ENCODE measurements around the gene MT1G.

MT1G gene

GRCh38 chr16:56662357-56663354 lies 5.2 kb downstream of the MT1G start:
- no peak for DNase-seq

- no peak for DNase-seq
Observed at GRCh38 chr16:56658327-56658875, 9.5 kb downstream of the MT1G start.

GRCh38 chr16:56657555-56658326 lies 10.1 kb downstream of the MT1G start, which contains the start of gene MT1F:
MT1F (plus strand) TSS chr16:56657959; CDS start chr16:56658059, 100 bp downstream.
- DNase-seq = no peak

DNA sequence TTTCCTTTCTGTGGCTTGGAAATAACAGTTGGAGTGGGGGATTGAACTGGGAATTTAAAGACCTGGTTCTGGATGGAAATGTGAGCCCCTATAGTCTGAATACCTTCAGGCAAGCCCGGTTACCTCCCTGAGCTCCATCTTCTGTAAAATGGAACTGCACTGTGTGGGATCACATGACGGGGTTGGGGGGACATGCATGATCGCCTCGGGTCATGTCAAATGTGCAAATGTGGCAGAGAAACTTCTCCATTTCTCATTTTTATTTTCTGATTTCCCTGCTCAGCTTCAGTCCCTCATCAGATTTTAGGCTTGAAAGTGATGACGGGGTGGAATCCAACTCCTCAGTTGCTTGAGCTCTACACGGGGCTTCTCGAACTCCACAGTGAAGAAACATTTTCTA lies 14.6 kb downstream of the MT1G start:
- no peak for DNase-seq

GRCh38 chr16:56652600-56652999 lies 15.3 kb downstream of the MT1G start:
- no peak for DNase-seq

GRCh38 chr16:56651586-56651985 lies 16.3 kb downstream of the MT1G start, which contains the start of gene MT1B:
MT1B (plus strand) TSS chr16:56651886; CDS start chr16:56651954, 68 bp downstream.
- no peak for DNase-seq

- no peak for DNase-seq
Observed at GRCh38 chr16:56649820-56650219, 18.0 kb downstream of the MT1G start.

DNA sequence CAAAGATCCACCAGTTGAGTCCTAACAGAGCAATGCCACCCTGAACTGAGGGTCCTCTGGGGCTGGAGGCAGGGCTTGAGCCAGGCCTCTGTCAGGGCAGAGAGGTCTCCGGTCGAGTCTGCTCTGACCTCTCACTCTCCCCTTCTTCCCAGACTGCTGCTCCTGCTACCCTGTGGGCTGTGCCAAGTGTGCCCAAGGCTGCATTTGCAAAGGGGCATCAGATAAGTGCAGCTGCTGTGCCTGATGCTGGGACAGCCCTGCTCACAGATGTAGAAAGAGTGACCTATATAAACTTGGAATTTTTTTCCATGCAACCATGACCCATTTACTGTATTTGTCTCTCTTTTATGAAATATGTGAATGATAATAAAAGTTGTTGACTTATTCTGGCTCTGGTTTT lies 18.6 kb downstream of the MT1G start:
- DNase-seq = no peak

GRCh38 chr16:56647641-56648431 lies 20.0 kb downstream of the MT1G start:
- DNase-seq = no peak

DNA sequence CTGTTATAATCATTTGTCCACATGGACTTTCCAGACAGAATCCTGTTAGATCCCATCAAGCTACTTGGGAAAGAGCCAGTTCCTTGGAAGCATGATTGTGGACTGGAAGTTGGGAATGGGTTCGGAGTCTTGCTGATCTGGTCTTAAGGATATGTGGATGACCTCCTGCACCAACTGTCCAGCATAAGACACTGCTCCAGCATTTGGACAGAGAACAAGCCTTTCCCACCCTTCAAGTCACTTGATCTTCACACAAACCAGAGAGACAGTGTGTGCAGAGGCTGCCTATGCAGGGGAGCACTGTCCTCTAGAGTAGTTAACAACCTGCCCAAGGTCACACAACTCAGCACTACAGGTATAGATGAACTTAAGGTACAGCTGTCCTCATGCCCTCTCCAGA lies 22.0 kb downstream of the MT1G start:
- no peak for DNase-seq

DNA sequence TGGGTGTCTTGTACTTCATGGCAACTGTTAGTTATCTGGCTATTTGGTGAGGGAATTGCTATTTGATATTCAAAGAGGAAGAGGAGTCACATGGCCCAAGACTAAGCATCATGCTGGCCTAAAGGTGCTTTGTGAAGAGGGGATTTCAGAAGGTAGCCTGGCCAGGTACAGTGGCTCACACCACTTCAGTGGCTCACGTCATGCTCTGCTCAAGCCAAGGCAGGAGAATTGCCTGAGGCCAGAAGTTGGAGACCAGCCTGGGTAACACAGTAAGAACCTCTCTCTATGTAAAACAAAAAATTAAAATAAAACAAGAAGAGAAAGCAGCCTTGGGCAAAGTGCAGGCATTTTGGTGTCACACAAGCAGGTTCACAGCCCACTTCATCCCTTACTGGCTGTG lies 22.6 kb downstream of the MT1G start:
- DNase-seq = no peak

- DNase-seq = no peak
Observed at GRCh38 chr16:56643833-56644232, 24.0 kb downstream of the MT1G start.

DNA sequence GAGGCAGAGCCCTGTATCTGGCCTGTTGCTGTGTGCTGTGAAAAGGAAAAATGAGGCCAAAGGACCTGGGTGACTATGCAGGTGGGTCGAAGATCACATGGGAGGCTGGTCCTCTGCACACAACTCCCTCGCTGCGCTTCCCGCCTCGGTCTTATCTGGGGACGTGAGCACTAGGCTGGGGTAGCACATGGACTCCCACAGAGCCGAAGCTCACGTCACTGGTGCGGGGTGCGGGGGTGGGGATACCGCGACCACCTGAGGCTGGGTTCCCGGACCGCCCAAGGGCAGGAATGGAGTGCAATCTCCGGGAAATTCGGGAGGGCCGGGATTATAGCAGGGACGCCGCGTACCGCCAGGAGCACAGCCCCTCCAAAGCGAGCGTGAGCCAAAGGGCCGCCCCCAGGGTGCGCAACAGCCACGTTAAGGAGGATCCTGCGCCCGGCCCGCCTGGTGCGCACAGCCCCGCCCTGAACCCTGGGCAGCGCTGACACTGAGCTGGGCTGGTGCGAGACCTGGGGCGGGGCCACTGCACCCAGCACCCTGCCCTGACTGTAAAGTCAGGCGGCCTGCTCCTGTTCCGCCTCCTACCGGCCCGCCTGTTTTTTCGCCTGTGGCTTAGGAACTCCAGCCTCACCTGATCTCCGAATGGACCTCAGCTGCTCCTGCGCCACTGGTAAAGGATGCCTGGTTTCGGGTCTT lies 24.6 kb downstream of the MT1G start:
- no peak for DNase-seq

- no peak for DNase-seq
Observed at GRCh38 chr16:56641166-56641565, 26.7 kb downstream of the MT1G start.

DNA sequence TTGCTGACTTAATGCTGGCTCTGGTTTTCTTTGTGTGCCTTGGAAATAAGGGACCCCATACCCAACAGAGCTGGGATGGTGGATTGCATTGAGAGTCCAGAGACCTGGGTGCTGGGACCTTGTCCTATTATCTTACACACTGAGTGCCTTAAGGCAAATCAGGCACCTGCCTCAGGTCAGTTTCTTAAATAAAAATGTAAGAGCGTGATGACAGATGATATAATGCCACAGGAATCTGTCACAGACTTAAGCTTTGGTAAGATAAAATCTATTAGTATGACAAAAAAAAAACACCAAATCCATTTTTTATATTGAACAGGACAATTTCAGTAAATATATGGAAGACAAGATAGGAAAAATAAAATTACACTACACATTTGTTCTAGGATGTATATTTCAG lies 27.8 kb downstream of the MT1G start:
- DNase-seq = no peak

DNA sequence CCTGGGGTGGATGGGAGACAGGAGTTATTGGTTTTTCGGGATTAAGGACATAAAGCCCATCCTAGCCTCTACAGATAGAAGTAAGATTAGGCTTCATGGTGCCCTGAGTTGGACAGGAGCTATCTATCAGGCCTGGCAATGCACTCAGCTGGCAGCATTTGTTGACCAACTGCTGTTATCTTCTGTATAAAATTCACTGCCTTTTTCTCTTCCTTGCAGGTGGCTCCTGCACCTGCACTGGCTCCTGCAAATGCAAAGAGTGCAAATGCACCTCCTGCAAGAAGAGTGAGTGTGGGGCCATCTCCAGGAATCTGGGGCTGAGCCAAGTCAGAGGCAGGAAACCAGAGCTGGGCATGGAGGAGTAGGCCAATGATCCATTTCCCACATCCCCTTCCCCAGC lies 28.8 kb downstream of the MT1G start:
- DNase-seq = no peak

DNA sequence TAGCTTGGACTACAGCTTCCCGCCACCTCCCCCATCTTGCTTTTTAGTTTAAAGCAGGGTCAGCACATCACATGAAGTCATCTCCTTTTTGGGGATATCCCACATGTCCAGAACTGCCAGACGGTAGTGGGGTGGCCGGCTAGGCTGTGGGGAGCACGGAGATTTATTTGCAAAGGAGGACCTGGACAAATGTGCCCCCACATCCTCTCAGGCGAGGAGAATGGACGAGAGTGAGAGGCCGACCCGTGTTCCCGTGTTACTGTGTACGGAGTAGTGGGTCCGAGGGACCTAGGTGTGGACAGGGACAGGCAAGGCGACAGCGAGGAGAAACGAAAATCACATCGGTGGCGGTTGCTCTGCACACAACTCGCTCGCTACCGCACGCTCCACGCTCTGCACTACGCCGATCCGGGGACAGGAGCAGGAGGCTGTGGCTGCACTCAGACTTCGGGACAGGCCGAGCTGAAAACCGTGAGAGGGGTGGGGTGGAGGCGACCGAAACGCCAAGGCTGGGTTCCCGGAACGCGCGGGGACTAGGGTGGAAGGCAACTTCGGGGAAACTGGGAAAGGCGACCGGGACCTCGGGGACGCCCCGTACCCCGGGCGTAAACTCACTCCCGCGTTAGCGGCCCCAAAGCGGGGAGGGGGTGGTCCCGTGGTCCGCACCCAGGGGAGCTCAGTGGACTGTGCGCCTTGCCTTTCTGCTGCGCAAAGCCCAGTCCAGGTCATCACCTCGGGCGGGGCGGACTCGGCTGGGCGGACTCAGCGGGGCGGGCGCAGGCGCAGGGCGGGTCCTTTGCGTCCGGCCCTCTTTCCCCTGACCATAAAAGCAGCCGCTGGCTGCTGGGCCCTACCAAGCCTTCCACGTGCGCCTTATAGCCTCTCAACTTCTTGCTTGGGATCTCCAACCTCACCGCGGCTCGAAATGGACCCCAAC lies 29.8 kb downstream of the MT1G start, which contains the start of gene MT1A:
Gene MT1A (plus strand): TSS at position 853 of the 937 bp plus-strand sequence. CDS start 73 bp downstream, at position 926.
- peak; percentile 59 for DNase-seq

GRCh38 chr16:56636616-56637413 lies 31.1 kb downstream of the MT1G start:
- DNase-seq = no peak

DNA sequence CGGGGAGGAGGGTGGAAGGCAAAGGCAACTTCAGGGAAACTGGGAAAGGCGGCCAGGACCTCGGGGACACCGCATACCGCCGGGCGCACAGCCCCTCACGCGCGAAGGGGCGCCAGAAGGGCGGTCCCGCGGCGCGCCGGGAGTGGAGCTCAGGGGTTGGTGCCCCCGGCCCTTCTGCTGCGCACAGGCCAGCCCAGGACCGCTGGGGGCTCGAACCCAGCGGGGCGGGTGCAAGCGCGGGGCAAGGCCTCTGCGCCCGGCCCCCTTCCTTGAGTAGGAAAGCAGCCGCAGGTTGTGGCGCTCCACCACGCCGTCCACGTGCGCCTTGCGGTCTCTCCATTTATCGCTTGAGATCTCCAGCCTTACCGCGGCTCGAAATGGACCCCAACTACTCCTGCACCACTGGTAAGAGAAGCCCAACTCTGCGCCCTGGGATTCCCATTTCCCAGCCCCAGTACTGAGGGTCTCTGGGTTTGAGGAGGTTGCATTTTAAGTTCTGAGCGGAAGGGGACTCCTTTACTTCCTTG lies 32.4 kb downstream of the MT1G start:
- no peak for DNase-seq

Data from left hindlimb (tissue), 1 donor.